K562 (cell line): ENCODE data around the gene JUND. TPM values are rescaled to one million over a fixed set of nuclear protein-coding genes. Genes with fewer than 3 reads are reported as not detected.

Experiments used
- CBFA2T2 ChIP-seq: fragments of 450-650 bp; conservative IDR thresholded peaks from 2 replicates; pipeline ENCODE4 v1.6.1; 2017; ENCODE audit warnings: mild to moderate bottlenecking
- CBFA2T3 ChIP-seq: fragments of 450-650 bp; IDR thresholded peaks from 2 replicates; pipeline ENCODE4 v1.6.1; 2017
- CTBP1 ChIP-seq: fragments of 450-650 bp; IDR thresholded peaks from 2 replicates; pipeline ENCODE4 v1.6.1; 2016; ENCODE audit warnings: borderline replicate concordance
- HMBOX1 ChIP-seq: sonication (generic); IDR thresholded peaks from 2 replicates; pipeline ENCODE4 v1.6.1; 2016
- L3MBTL2 ChIP-seq: fragments of 450-650 bp; IDR thresholded peaks from 2 replicates; pipeline ENCODE4 v1.6.1; 2016; ENCODE audit warnings: mild to moderate bottlenecking, moderate library complexity
- MAX ChIP-seq: sonication (generic); formaldehyde crosslinking; IDR thresholded peaks from 2 replicates; pipeline ENCODE4 v1.9.0; 2022; ENCODE audit warnings: mild to moderate bottlenecking, missing genetic modification reagents
- TFAP4 ChIP-seq: sonication (generic); formaldehyde crosslinking; IDR thresholded peaks from 2 replicates; pipeline ENCODE4 v1.8.0; 2022; ENCODE audit warnings: missing genetic modification reagents, mild to moderate bottlenecking, moderate library complexity, borderline replicate concordance
- UBTF ChIP-seq, 2 experiments: IDR thresholded peaks; 2 replicates each; pipeline ENCODE4 v1.6.1; 2012; ENCODE audit warnings: improper control_type of control experiment in 2 of 2, low read depth in 2 of 2, low read length in 2 of 2, borderline replicate concordance in 1 of 2
- ZNF583 ChIP-seq: fragments of 250-450 bp; sonication (Bioruptor Pico); IDR thresholded peaks from 2 replicates; pipeline ENCODE4 v1.4.0; 2020
- polyA plus RNA-seq, 8 experiments: library from polyadenylated mRNA; depleted of rRNA in 4 of 8; stranded (reverse) in 5 of 8; unstranded in 3 of 8; fragments of >200 nt; fragmentation: Nextera tagmentation in 2 of 8; fragmentation: Illumina TruSeq in 1 of 8; extraction: Ambion mirVana in 2 of 8; extraction: Trizol in 1 of 8; gene quantifications; 2 replicates each; pipeline versions ENCODE4 v1.2.1 to v1.2.3, GENCODE V29; 2011 to 2014; ENCODE audit warnings: inconsistent platforms in 1 of 8, missing spikeins in 1 of 8
- total RNA-seq, 7 experiments: library from RNA; depleted of rRNA in 6 of 7; stranded (reverse); fragments of >200 nt in 6 of 7; fragmentation: Illumina TruSeq in 2 of 7; extraction: Trizol in 2 of 7; gene quantifications; 2 replicates each; pipeline versions ENCODE4 v1.2.1 to v1.2.3, GENCODE V29; 2011 to 2021; ENCODE audit warnings: low replicate concordance in 1 of 7

The JUND gene
- total and polyA plus RNA-seq, 9 of the 15 experiments (the other 6 are each of a cell fraction or from before 2014, with no cell fraction given): 6.4 to 286 (median 42.3) TPM

- peak in 1 of 2 experiments; percentile 86; a peak in 1 of 4 replicates for TF ChIP-seq UBTF (IDR thresholded peaks at IDR 0.05; ENCODE audit: borderline replicate concordance in 1 of 2, low read depth in 2 of 2, low read length in 2 of 2)
- no peak for TF ChIP-seq HMBOX1
- TF ChIP-seq MAX: peak; percentile 35; the same call in 1 of the 2 replicates
- TF ChIP-seq L3MBTL2: peak; percentile 57; the same call in 1 of the 2 replicates
- TF ChIP-seq ZNF583 (CRISPR knock-in tag): no peak
- 0 out of 2 replicates have a peak, but pooled peaks have one; percentile 14 for TF ChIP-seq TFAP4
- TF ChIP-seq CBFA2T2: 0 out of 2 replicates have a peak, but pooled peaks have one; percentile 20
- peak; percentile 49; the same call in 1 of the 2 replicates for TF ChIP-seq CBFA2T3
- TF ChIP-seq CTBP1: peak; percentile 74; the same call in 1 of the 2 replicates
These were observed 14.4 kb downstream of the JUND start (continued) for GRCh38 chr19:18266771-18267686.
